Regular cardiac myocyte (primary cell): ENCODE results near the gene CST9L. TPM values are rescaled to one million over a fixed set of nuclear protein-coding genes. Genes with fewer than 3 reads are reported as not detected.

Source experiments
- total RNA-seq: library from RNA; depleted of rRNA; stranded (reverse); fragments of >200 nt; gene quantifications from 2 replicates; pipeline ENCODE4 v1.2.3, GENCODE V29; 2014

Gene CST9L, protein sequence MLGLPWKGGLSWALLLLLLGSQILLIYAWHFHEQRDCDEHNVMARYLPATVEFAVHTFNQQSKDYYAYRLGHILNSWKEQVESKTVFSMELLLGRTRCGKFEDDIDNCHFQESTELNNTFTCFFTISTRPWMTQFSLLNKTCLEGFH
- total RNA-seq: not detected in 2 replicates

GRCh38 chr20:23568320-23568970, at the start of gene CST9L:
Gene CST9L, minus strand, starts transcription at chr20:23568484. Its CDS starts 34 bp downstream, at chr20:23568450.

GRCh38 chr20:23605867-23606651, 37.8 kb upstream of the CST9L start, which contains the start of gene CST9:
Gene CST9, minus strand, starts transcription at chr20:23605917. Its CDS starts 53 bp downstream, at chr20:23605864.

Other genes starting within 250 kb of the CST9L start
- gene NXT1, start 217.7 kb downstream of the CST9L start, total RNA-seq: 17.5 and 36.6 TPM in 2 replicates
- gene GZF1, start 206.3 kb downstream of the CST9L start, total RNA-seq: 13.2 and 27.6 TPM in 2 replicates
- gene NAPB, start 147.0 kb downstream of the CST9L start, total RNA-seq: 8.6 and 9.6 TPM in 2 replicates
- gene CSTL1, start 128.8 kb downstream of the CST9L start, total RNA-seq: not detected in 2 replicates
- gene CST11, start 115.6 kb downstream of the CST9L start, total RNA-seq: not detected in 2 replicates
- not detected in 2 replicates for gene CST8, start 77.4 kb downstream of the CST9L start, total RNA-seq
- not detected in 2 replicates for gene CST9, start 37.4 kb upstream of the CST9L start, total RNA-seq
- 143 and 271 TPM in 2 replicates for gene CST3, start 69.5 kb upstream of the CST9L start, total RNA-seq
- gene CST4, start 120.6 kb upstream of the CST9L start, total RNA-seq: 0.77 and 1.7 TPM in 2 replicates
- gene CST1, start 182.5 kb upstream of the CST9L start, total RNA-seq: 13.2 and 29.3 TPM in 2 replicates